Measurements from ENCODE around the gene USP31.

GRCh38 chr16:23129686-23130085 lies 19.6 kb downstream of the USP31 start:
- TF ChIP-seq POLR2AphosphoS5 (IDR thresholded peaks at IDR 0.05) (no peak), CTCF (IDR thresholded peaks at IDR 0.05) (no peak)

All from prostate gland (tissue), 2 donors.